HEK293 (cell line): ENCODE measurements around the gene NANS.

Source experiments
- CTCF ChIA-PET: fragments of 350-600 bp; formaldehyde crosslinking; extraction: SDS; loops from one replicate; lab custom pipeline; 2021; ENCODE audit warnings: antibody characterized with exemption; lab: Yijun Ruan, JAX
- POLR2A ChIA-PET: fragments of 300-600 bp; formaldehyde crosslinking; extraction: SDS; loops from one replicate; lab custom pipeline; 2020; ENCODE audit warnings: antibody characterized with exemption, inconsistent platforms; lab: Yijun Ruan, JAX
- H3K27ac ChIP-seq: fragments of 200-500 bp; sonication (Bioruptor generic); 2 replicates; pipeline ENCODE4 v1.5.1; 2014; ENCODE audit warnings: low read depth, low read length, control low read depth, inconsistent platforms; ENCODE audit errors: extremely low read depth
- H3K36me3 ChIP-seq, 2 experiments: fragments of 200-500 bp in 1 of 2; sonication (Bioruptor generic) in 1 of 2; 1 replicate in 1 of 2; 2 replicates in 1 of 2; pipeline ENCODE4 v1.5.1; 2014 to 2017; ENCODE audit warnings: inconsistent platforms in 2 of 2, low read length in 2 of 2; ENCODE audit not compliant: control insufficient read depth in 2 of 2, insufficient read depth in 1 of 2
- H3K4me1 ChIP-seq: fragments of 200-500 bp; sonication (Bioruptor generic); 2 replicates; pipeline ENCODE4 v1.5.1; 2014; ENCODE audit warnings: mild to moderate bottlenecking, low read length, inconsistent platforms; ENCODE audit not compliant: control insufficient read depth, insufficient read depth
- H3K4me3 ChIP-seq: 2 replicates; pipeline ENCODE4 v1.5.1; 2011; ENCODE audit warnings: low read depth, mild to moderate bottlenecking, control low read depth, low read length, moderate library complexity
- H3K9me3 ChIP-seq: fragments of 200-500 bp; sonication (Bioruptor generic); 2 replicates; pipeline ENCODE4 v1.5.1; 2014; ENCODE audit warnings: low read depth, low read length, inconsistent platforms; ENCODE audit not compliant: control insufficient read depth, insufficient read depth
- EGR2 ChIP-seq: fragments of 450-650 bp; formaldehyde crosslinking; IDR thresholded peaks from 2 replicates; pipeline ENCODE4 v1.5.1; 2016; ENCODE audit warnings: low read depth, missing biosample characterization, missing genetic modification characterization
- GLIS1 ChIP-seq: fragments of 450-650 bp; formaldehyde crosslinking; IDR thresholded peaks from 2 replicates; pipeline ENCODE4 v1.5.1; 2016; ENCODE audit warnings: missing biosample characterization, missing genetic modification characterization
- KLF10 ChIP-seq: fragments of 450-650 bp; IDR thresholded peaks from 2 replicates; pipeline ENCODE4 v1.5.1; 2018; ENCODE audit warnings: missing biosample characterization, mild to moderate bottlenecking, missing genetic modification characterization
- KLF16 ChIP-seq: fragments of 450-650 bp; formaldehyde crosslinking; IDR thresholded peaks from 2 replicates; pipeline ENCODE4 v1.5.1; 2017; ENCODE audit warnings: missing biosample characterization, missing genetic modification characterization
- KLF7 ChIP-seq: fragments of 450-650 bp; formaldehyde crosslinking; IDR thresholded peaks from 2 replicates; pipeline ENCODE4 v1.5.1; 2016; ENCODE audit warnings: missing biosample characterization, missing genetic modification characterization, borderline replicate concordance
- KLF9 ChIP-seq: fragments of 450-650 bp; formaldehyde crosslinking; IDR thresholded peaks from 2 replicates; pipeline ENCODE4 v1.5.1; 2016; ENCODE audit warnings: missing biosample characterization, missing genetic modification characterization, low read depth
- SP3 ChIP-seq: fragments of 450-650 bp; formaldehyde crosslinking; IDR thresholded peaks from 2 replicates; pipeline ENCODE4 v1.5.1; 2016; ENCODE audit warnings: missing biosample characterization, missing genetic modification characterization
- ZBTB48 ChIP-seq: fragments of 450-650 bp; formaldehyde crosslinking; IDR thresholded peaks from 2 replicates; pipeline ENCODE4 v1.5.1; 2016; ENCODE audit warnings: missing biosample characterization, missing genetic modification characterization
- ZFP69B ChIP-seq: fragments of 450-650 bp; formaldehyde crosslinking; IDR thresholded peaks from 2 replicates; pipeline ENCODE4 v1.5.1; 2016; ENCODE audit warnings: missing biosample characterization, missing genetic modification characterization
- ZNF132 ChIP-seq: fragments of 450-650 bp; formaldehyde crosslinking; IDR thresholded peaks from 2 replicates; pipeline ENCODE4 v1.5.1; 2017; ENCODE audit warnings: missing biosample characterization, missing genetic modification characterization, borderline replicate concordance
- ZNF146 ChIP-seq: fragments of 450-650 bp; formaldehyde crosslinking; IDR thresholded peaks from 2 replicates; pipeline ENCODE4 v1.5.1; 2016; ENCODE audit warnings: missing biosample characterization, missing genetic modification characterization
- ZNF341 ChIP-seq: fragments of 450-650 bp; formaldehyde crosslinking; IDR thresholded peaks from 2 replicates; pipeline ENCODE4; 2016; ENCODE audit warnings: low read depth, missing biosample characterization, missing genetic modification characterization
- ZNF354C ChIP-seq: fragments of 450-650 bp; formaldehyde crosslinking; IDR thresholded peaks from 2 replicates; pipeline ENCODE4 v1.5.1; 2016; ENCODE audit warnings: missing biosample characterization, missing genetic modification characterization, low read depth, borderline replicate concordance
- ZNF362 ChIP-seq: fragments of 450-650 bp; formaldehyde crosslinking; IDR thresholded peaks from 2 replicates; pipeline ENCODE4 v1.5.1; 2016; ENCODE audit warnings: missing biosample characterization, missing genetic modification characterization
- ZNF366 ChIP-seq: fragments of 450-650 bp; formaldehyde crosslinking; conservative IDR thresholded peaks from 2 replicates; pipeline ENCODE4 v1.5.1; 2016; ENCODE audit warnings: missing biosample characterization, missing genetic modification characterization
- ZNF391 ChIP-seq: fragments of 450-650 bp; formaldehyde crosslinking; IDR thresholded peaks from 2 replicates; pipeline ENCODE4 v1.5.1; 2016; ENCODE audit warnings: low read depth, missing biosample characterization, missing genetic modification characterization, borderline replicate concordance
- ZNF426 ChIP-seq: fragments of 450-650 bp; formaldehyde crosslinking; IDR thresholded peaks from 2 replicates; pipeline ENCODE4 v1.5.1; 2017; ENCODE audit warnings: missing biosample characterization, missing genetic modification characterization, mild to moderate bottlenecking, inconsistent platforms, moderate library complexity
- ZNF561 ChIP-seq: fragments of 450-650 bp; IDR thresholded peaks from 2 replicates; pipeline ENCODE4 v1.5.1; 2018; ENCODE audit warnings: missing biosample characterization, missing genetic modification characterization, borderline replicate concordance
- ZNF626 ChIP-seq: fragments of 450-650 bp; sonication (Bioruptor Pico); formaldehyde crosslinking; IDR thresholded peaks from 2 replicates; pipeline ENCODE4 v1.5.1; 2018; ENCODE audit warnings: missing biosample characterization, missing genetic modification characterization, inconsistent platforms
- ZNF701 ChIP-seq: fragments of 450-650 bp; formaldehyde crosslinking; IDR thresholded peaks from 2 replicates; pipeline ENCODE4 v1.5.1; 2016; ENCODE audit warnings: missing biosample characterization, missing genetic modification characterization
- ZSCAN5A ChIP-seq: fragments of 450-650 bp; formaldehyde crosslinking; IDR thresholded peaks from 2 replicates; pipeline ENCODE4 v1.5.1; 2016; ENCODE audit warnings: missing biosample characterization, missing genetic modification characterization
- ZXDB ChIP-seq: fragments of 450-650 bp; formaldehyde crosslinking; IDR thresholded peaks from 2 replicates; pipeline ENCODE4 v1.5.1; 2016; ENCODE audit warnings: missing biosample characterization, missing genetic modification characterization
- TF ChIP-seq, protein P1 (sequence below): fragments of 450-650 bp; formaldehyde crosslinking; IDR thresholded peaks from 2 replicates; pipeline ENCODE4 v1.5.1; 2016; ENCODE audit warnings: missing biosample characterization, missing genetic modification characterization, low read depth
- TF ChIP-seq, protein P2 (sequence below): fragments of 450-650 bp; formaldehyde crosslinking; IDR thresholded peaks from 2 replicates; pipeline ENCODE4 v1.5.0; 2017; ENCODE audit warnings: missing biosample characterization, missing genetic modification characterization, borderline replicate concordance
- TF ChIP-seq, protein P3 (sequence below): fragments of 450-650 bp; IDR thresholded peaks from 2 replicates; pipeline ENCODE4 v1.5.1; 2018; ENCODE audit warnings: missing biosample characterization, mild to moderate bottlenecking, missing genetic modification characterization

NANS gene

DNA sequence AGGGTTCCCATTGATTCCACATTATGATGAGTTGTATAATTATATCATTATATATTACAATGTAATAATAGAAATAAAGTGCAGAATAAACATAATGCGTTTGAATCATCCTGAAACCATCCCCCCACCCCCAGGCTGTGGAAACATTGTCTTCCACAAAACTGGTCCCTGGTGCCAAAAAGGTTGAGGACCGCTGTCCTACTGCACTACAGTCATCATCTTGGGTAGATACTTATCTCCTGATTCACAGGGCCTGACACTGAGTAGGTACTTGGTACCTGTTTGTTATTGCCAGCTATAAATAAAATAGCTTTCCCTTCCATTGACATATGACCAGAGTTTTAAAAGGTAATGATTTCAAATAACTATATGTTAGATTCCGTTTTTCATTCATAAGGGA is 47.8 kb upstream of the NANS start:
- no peak overlapping the region for H3K27ac ChIP-seq
- no peaks in the 10 kb centered on the region for H3K9me3 ChIP-seq
- H3K4me1 ChIP-seq: no peaks in the 10 kb centered on the region
- H3K36me3 ChIP-seq: peaks cover 30 to 99% of the 10 kb centered on the region in 2 experiments
- POLR2A ChIA-PET: no interaction called here
- TF ChIP-seq ZNF626 (tag by site-specific recombination): no peak
- no peak for TF ChIP-seq ZNF146 (tag by site-specific recombination)
- no peak for TF ChIP-seq KLF16 (tag by site-specific recombination)
- no peak for TF ChIP-seq ZNF362
- TF ChIP-seq KLF9: no peak
- TF ChIP-seq KLF10 (tag by site-specific recombination): no peak
- TF ChIP-seq ZNF366 (tag by site-specific recombination): no peak
- no peak for TF ChIP-seq GLIS1 (tag by site-specific recombination)
- TF ChIP-seq ZNF341 (tag by site-specific recombination): no peak
- TF ChIP-seq ZNF391 (tag by site-specific recombination): no peak
- no peak for TF ChIP-seq ZNF701 (tag by site-specific recombination)
- no peak for TF ChIP-seq ZNF561 (tag by site-specific recombination)
- TF ChIP-seq ZNF354C (tag by site-specific recombination): no peak
- TF ChIP-seq, protein P1, sequence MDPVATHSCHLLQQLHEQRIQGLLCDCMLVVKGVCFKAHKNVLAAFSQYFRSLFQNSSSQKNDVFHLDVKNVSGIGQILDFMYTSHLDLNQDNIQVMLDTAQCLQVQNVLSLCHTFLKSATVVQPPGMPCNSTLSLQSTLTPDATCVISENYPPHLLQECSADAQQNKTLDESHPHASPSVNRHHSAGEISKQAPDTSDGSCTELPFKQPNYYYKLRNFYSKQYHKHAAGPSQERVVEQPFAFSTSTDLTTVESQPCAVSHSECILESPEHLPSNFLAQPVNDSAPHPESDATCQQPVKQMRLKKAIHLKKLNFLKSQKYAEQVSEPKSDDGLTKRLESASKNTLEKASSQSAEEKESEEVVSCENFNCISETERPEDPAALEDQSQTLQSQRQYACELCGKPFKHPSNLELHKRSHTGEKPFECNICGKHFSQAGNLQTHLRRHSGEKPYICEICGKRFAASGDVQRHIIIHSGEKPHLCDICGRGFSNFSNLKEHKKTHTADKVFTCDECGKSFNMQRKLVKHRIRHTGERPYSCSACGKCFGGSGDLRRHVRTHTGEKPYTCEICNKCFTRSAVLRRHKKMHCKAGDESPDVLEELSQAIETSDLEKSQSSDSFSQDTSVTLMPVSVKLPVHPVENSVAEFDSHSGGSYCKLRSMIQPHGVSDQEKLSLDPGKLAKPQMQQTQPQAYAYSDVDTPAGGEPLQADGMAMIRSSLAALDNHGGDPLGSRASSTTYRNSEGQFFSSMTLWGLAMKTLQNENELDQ (tag by site-specific recombination): no peak
- TF ChIP-seq, protein P2, sequence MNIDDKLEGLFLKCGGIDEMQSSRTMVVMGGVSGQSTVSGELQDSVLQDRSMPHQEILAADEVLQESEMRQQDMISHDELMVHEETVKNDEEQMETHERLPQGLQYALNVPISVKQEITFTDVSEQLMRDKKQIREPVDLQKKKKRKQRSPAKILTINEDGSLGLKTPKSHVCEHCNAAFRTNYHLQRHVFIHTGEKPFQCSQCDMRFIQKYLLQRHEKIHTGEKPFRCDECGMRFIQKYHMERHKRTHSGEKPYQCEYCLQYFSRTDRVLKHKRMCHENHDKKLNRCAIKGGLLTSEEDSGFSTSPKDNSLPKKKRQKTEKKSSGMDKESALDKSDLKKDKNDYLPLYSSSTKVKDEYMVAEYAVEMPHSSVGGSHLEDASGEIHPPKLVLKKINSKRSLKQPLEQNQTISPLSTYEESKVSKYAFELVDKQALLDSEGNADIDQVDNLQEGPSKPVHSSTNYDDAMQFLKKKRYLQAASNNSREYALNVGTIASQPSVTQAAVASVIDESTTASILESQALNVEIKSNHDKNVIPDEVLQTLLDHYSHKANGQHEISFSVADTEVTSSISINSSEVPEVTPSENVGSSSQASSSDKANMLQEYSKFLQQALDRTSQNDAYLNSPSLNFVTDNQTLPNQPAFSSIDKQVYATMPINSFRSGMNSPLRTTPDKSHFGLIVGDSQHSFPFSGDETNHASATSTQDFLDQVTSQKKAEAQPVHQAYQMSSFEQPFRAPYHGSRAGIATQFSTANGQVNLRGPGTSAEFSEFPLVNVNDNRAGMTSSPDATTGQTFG (tag by site-specific recombination): no peak
- no peak for TF ChIP-seq EGR2 (tag by site-specific recombination)
- no peak for TF ChIP-seq ZNF132 (tag by site-specific recombination)
- no peak overlapping the region for H3K4me3 ChIP-seq
- CTCF ChIA-PET: interaction anchor here (1.0 to 1.1 kb wide), 2 partner anchors 26 to 85 kb away, joined by 3 to 5 read pairs; no protein-coding TSS in a partner anchor

GRCh38 chr9:98009437-98009836 is 47.1 kb upstream of the NANS start:
- Histone ChIP-seq H3K36me3 (peaks cover 36 to 99% of the 10 kb centered on the region in 2 experiments), H3K4me1 (no peaks in the 10 kb centered on the region), H3K9me3 (no peaks in the 10 kb centered on the region), H3K4me3 (no peak overlapping the region), H3K27ac (no peak overlapping the region)
- ChIA-PET CTCF (interaction anchor here (1.0 kb wide), 1 partner anchor 25 kb away, joined by 3 read pairs; no protein-coding TSS in a partner anchor), POLR2A (no interaction called here)
- TF ChIP-seq, protein P3, sequence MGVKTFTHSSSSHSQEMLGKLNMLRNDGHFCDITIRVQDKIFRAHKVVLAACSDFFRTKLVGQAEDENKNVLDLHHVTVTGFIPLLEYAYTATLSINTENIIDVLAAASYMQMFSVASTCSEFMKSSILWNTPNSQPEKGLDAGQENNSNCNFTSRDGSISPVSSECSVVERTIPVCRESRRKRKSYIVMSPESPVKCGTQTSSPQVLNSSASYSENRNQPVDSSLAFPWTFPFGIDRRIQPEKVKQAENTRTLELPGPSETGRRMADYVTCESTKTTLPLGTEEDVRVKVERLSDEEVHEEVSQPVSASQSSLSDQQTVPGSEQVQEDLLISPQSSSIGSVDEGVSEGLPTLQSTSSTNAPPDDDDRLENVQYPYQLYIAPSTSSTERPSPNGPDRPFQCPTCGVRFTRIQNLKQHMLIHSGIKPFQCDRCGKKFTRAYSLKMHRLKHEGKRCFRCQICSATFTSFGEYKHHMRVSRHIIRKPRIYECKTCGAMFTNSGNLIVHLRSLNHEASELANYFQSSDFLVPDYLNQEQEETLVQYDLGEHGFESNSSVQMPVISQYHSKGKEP (tag by site-specific recombination): no peak
- no peak for TF ChIP-seq ZNF426 (tag by site-specific recombination)
- TF ChIP-seq ZXDB (tag by site-specific recombination): no peak
- no peak for TF ChIP-seq KLF7 (tag by site-specific recombination)
- no peak for TF ChIP-seq ZBTB48 (tag by site-specific recombination)
- TF ChIP-seq ZFP69B (tag by site-specific recombination): no peak
- TF ChIP-seq SP3 (tag by site-specific recombination): no peak
- TF ChIP-seq ZSCAN5A (tag by site-specific recombination): no peak
